Breast epithelium (tissue), 4 donors: Measurements from ENCODE around the gene NELL2. TPM values are rescaled to one million over a fixed set of nuclear protein-coding genes. Genes with fewer than 3 reads are reported as not detected.
"Not testable (repeated sequence)": the region's sequence is repeated elsewhere in the genome, so short reads cannot be mapped to it uniquely, and the experiment has no call there.

ENCODE experiments used
- DNase-seq, 2 donors: peaks; one replicate each; pipeline ENCODE4 v3.0.0-alpha.2; 2019; ENCODE audit warnings: low spot score in 2 of 2
- H3K27ac ChIP-seq, 2 donors: fragments of 200-600 bp; sonication (generic) in 1 of 2; one replicate each; pipeline ENCODE4 v1.5.1; 2016 to 2019; ENCODE audit warnings: mild to moderate bottlenecking in 1 of 2
- H3K27me3 ChIP-seq, 2 donors: fragments of 200-600 bp; sonication (generic) in 1 of 2; one replicate each; pipeline versions ENCODE4 v1.5.1 to v1.6.0; 2017 to 2019; ENCODE audit warnings: control low read depth in 1 of 2, mild to moderate bottlenecking in 1 of 2
- H3K36me3 ChIP-seq: fragments of 200-600 bp; one replicate; pipeline ENCODE4 v1.5.1; 2019
- H3K4me1 ChIP-seq, 2 donors: fragments of 200-600 bp; sonication (generic); one replicate each; pipeline ENCODE4 v1.5.1; 2016 to 2019; ENCODE audit warnings: control low read depth in 1 of 2
- H3K4me3 ChIP-seq, 3 donors: fragments of 200-600 bp; sonication (generic); 1 replicate in 2 of 3; 2 replicates in 1 of 3; pipeline ENCODE4 v1.5.1; 2016 to 2019; ENCODE audit warnings: mild to moderate bottlenecking in 3 of 3, moderate library complexity in 2 of 3
- H3K9me3 ChIP-seq, 2 donors: fragments of 200-600 bp; sonication (generic) in 1 of 2; one replicate each; pipeline ENCODE4 v1.5.1; 2016 to 2019; ENCODE audit warnings: control low read depth in 1 of 2
- POLR2A ChIP-seq: fragments of 450-650 bp; IDR thresholded peaks from one replicate; pipeline ENCODE4 v1.6.1; 2016; ENCODE audit warnings: antibody characterized with exemption, mild to moderate bottlenecking, moderate library complexity
- POLR2AphosphoS5 ChIP-seq, 3 donors: sonication (generic); formaldehyde crosslinking; IDR thresholded peaks; one replicate each; pipeline ENCODE4 v1.6.1; 2017; ENCODE audit warnings: antibody characterized with exemption in 3 of 3
- intact Hi-C: fragments of 100-400 bp; cut with DNase I; formaldehyde crosslinking; loops from one replicate; pipeline ENCODE4 v1.15.1; 2023; ENCODE audit warnings: low total_unique reads
- total RNA-seq, 3 donors: library from RNA; depleted of rRNA; stranded (reverse); fragments of >200 nt; gene quantifications; one replicate each; pipeline ENCODE4 v1.1.0, GENCODE V29; 2016
- TF ChIP-seq, protein P1 (sequence below), 3 donors: fragments of 450-650 bp; IDR thresholded peaks; one replicate each; pipeline ENCODE4 v1.5.1; 2016 to 2017; ENCODE audit warnings: antibody characterized with exemption in 3 of 3, mild to moderate bottlenecking in 3 of 3, moderate library complexity in 3 of 3

The NELL2 gene
- total RNA-seq = 10 to 100 TPM in 1 of 3 donors, 1 to 10 TPM in 2; 4.9 to 10.1 (median 9.9) TPM

- peak within 1 kb of the TSS; percentile 50 to 73 (median 64) for H3K4me3 ChIP-seq
- H3K9me3 ChIP-seq = peaks cover 0 to 12% of the 10 kb centered on the region in 2 donors
- intact Hi-C loops = no loop called here
Measured at GRCh38 chr12:44875954-44876543, at the start of gene NELL2. Gene NELL2 (minus strand): TSS chr12:44876315. CDS start chr12:44875869, 446 bp downstream.

GRCh38 chr12:44921736-44922135 lies 45.6 kb upstream of the NELL2 start:
- TF ChIP-seq POLR2AphosphoS5 (IDR thresholded peaks at IDR 0.05) = no peak
- TF ChIP-seq, protein P1, sequence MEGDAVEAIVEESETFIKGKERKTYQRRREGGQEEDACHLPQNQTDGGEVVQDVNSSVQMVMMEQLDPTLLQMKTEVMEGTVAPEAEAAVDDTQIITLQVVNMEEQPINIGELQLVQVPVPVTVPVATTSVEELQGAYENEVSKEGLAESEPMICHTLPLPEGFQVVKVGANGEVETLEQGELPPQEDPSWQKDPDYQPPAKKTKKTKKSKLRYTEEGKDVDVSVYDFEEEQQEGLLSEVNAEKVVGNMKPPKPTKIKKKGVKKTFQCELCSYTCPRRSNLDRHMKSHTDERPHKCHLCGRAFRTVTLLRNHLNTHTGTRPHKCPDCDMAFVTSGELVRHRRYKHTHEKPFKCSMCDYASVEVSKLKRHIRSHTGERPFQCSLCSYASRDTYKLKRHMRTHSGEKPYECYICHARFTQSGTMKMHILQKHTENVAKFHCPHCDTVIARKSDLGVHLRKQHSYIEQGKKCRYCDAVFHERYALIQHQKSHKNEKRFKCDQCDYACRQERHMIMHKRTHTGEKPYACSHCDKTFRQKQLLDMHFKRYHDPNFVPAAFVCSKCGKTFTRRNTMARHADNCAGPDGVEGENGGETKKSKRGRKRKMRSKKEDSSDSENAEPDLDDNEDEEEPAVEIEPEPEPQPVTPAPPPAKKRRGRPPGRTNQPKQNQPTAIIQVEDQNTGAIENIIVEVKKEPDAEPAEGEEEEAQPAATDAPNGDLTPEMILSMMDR (IDR thresholded peaks at IDR 0.05) = no peak
- no peak for TF ChIP-seq POLR2A
- no peak overlapping the region for H3K4me3 ChIP-seq
- H3K27me3 ChIP-seq = no peaks in the 10 kb centered on the region
- DNase-seq = no peak
- no peaks in the 10 kb centered on the region for H3K9me3 ChIP-seq
- H3K4me1 ChIP-seq = no peaks in the 10 kb centered on the region
- no peak overlapping the region for H3K27ac ChIP-seq
- no peaks in the 10 kb centered on the region for H3K36me3 ChIP-seq
- intact Hi-C loops = no loop called here

More at GRCh38 chr12:44875954-44876543, at the start of gene NELL2:
- Histone ChIP-seq H3K27me3 (peaks cover 0 to 37% of the 10 kb centered on the region in 2 donors), H3K4me1 (peaks cover 3 to 5% of the 10 kb centered on the region in 2 donors), H3K27ac (no peak within 1 kb of the TSS), H3K36me3 (no peaks in the 10 kb centered on the region)
- DNase-seq = no peak
- TF ChIP-seq POLR2A = no peak
- TF ChIP-seq, protein P1 (IDR thresholded peaks at IDR 0.05) = no peak
- TF ChIP-seq POLR2AphosphoS5 (IDR thresholded peaks at IDR 0.05) = no peak

DNA sequence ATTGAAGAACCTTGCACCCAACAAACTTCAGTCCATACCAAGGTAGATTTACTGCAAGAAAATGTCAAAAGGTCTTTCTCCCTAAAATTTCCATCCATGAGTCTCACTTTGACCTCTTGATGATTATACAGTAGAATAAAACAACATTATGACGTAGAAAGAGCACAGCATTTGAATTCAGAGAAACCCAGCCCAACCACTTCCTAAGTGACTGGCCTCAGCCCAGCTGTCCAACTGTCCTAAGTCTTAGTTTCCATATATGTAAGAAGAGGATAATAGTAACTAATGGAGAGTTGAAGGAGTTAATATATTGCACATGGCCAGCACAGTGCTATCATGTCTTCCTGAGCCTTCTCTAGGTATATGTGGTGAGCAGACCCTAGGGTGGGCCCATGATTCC lies 41.0 kb upstream of the NELL2 start:
- intact Hi-C loops = no loop called here
- DNase-seq = no peak
- TF ChIP-seq, protein P1 (IDR thresholded peaks at IDR 0.05) = no peak
- TF ChIP-seq POLR2AphosphoS5 (IDR thresholded peaks at IDR 0.05) = no peak
- no peak for TF ChIP-seq POLR2A

GRCh38 chr12:44915958-44916357 lies 39.8 kb upstream of the NELL2 start:
- no peaks in the 10 kb centered on the region for H3K36me3 ChIP-seq
- no peaks in the 10 kb centered on the region for H3K27me3 ChIP-seq
- no peaks in the 10 kb centered on the region for H3K9me3 ChIP-seq
- no peaks in the 10 kb centered on the region for H3K4me1 ChIP-seq
- no peak for DNase-seq
- TF ChIP-seq, protein P1 (IDR thresholded peaks at IDR 0.05) = no peak
- TF ChIP-seq POLR2A (no peak), POLR2AphosphoS5 (IDR thresholded peaks at IDR 0.05) (no peak)
- H3K27ac ChIP-seq = no peak overlapping the region
- intact Hi-C loops = no loop called here
- H3K4me3 ChIP-seq = no peak overlapping the region

More for the DNA sequence above, 41.0 kb upstream of the NELL2 start:
- Histone ChIP-seq H3K4me1 (no peaks in the 10 kb centered on the region), H3K9me3 (no peaks in the 10 kb centered on the region), H3K36me3 (no peaks in the 10 kb centered on the region), H3K27ac (no peak overlapping the region), H3K4me3 (no peak overlapping the region), H3K27me3 (no peaks in the 10 kb centered on the region)

GRCh38 chr12:44904321-44904720 lies 28.2 kb upstream of the NELL2 start:
- no peak for DNase-seq
- H3K9me3 ChIP-seq = peaks cover 0 to 15% of the 10 kb centered on the region in 2 donors

GRCh38 chr12:44898108-44898507 lies 22.0 kb upstream of the NELL2 start:
- H3K27me3 ChIP-seq, H3K4me1 ChIP-seq, H3K4me3 ChIP-seq, DNase-seq, intact Hi-C loops, H3K27ac ChIP-seq, H3K36me3 ChIP-seq: not testable (repeated sequence)
- H3K9me3 ChIP-seq = peaks cover 0 to 16% of the 10 kb centered on the region in 2 donors

More at GRCh38 chr12:44904321-44904720, 28.2 kb upstream of the NELL2 start:
- no peak overlapping the region for H3K27ac ChIP-seq
- intact Hi-C loops = no loop called here
- TF ChIP-seq, protein P1 (IDR thresholded peaks at IDR 0.05) = no peak
- no peak for TF ChIP-seq POLR2A
- no peak for TF ChIP-seq POLR2AphosphoS5 (IDR thresholded peaks at IDR 0.05)
- no peak overlapping the region for H3K4me3 ChIP-seq
- H3K4me1 ChIP-seq = no peaks in the 10 kb centered on the region
- no peaks in the 10 kb centered on the region for H3K27me3 ChIP-seq
- no peaks in the 10 kb centered on the region for H3K36me3 ChIP-seq
